ENCODE data around the gene CCDC142.
"Not testable (repeated sequence)": the region's sequence is repeated elsewhere in the genome, so short reads cannot be mapped to it uniquely, and the experiment has no call there.

The CCDC142 gene

DNA sequence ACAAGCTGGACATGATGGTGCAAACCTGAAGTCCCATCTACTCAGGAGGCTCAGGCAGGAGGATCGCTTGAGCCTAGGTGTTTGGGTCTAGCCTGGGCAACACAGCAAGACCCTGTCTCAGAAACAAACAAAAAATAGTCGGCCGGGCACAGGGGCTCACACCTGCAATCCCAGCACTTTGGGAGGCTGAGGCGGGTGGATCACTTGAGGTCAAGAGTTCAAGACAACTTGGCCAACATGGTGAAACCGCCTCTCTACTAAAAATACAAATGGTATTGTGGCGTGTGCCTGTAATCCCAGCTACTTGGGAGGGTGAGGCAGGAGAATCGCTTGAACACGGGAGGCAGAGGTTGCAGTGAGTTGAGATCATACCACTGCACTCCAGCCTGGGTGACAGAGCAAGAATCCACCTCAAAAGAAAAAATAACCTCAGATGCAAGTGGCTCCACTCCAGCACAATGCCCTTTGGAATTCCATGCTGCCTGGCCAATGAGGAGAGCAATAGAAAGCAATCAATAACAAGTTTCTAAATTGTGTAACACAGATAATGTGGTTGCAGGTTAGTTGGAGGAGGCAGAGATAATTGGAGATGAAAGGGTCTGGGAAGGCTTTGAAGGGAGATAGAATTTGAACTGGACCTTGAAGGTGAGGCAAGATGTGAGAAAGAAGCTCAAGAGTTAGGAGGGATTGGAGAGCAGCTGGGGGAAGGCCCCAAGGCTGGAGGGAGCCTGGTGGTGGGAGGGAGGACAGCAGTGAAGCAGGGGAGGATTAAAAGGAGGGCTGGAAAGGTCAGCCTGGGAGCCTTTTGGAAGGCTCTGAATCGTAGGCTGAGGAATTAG lies 6.1 kb upstream of the CCDC142 start:
- in situ Hi-C loops (cut with HindIII; ENCODE audit: low sequenced_read_pairs), result no loop called here
- DNase-seq (ENCODE audit: low read depth, low spot score), result no peak
- H3K4me3 ChIP-seq (ENCODE audit: low read depth, low read length), result no peak overlapping the region
- TF ChIP-seq, protein P1, sequence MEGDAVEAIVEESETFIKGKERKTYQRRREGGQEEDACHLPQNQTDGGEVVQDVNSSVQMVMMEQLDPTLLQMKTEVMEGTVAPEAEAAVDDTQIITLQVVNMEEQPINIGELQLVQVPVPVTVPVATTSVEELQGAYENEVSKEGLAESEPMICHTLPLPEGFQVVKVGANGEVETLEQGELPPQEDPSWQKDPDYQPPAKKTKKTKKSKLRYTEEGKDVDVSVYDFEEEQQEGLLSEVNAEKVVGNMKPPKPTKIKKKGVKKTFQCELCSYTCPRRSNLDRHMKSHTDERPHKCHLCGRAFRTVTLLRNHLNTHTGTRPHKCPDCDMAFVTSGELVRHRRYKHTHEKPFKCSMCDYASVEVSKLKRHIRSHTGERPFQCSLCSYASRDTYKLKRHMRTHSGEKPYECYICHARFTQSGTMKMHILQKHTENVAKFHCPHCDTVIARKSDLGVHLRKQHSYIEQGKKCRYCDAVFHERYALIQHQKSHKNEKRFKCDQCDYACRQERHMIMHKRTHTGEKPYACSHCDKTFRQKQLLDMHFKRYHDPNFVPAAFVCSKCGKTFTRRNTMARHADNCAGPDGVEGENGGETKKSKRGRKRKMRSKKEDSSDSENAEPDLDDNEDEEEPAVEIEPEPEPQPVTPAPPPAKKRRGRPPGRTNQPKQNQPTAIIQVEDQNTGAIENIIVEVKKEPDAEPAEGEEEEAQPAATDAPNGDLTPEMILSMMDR (IDR thresholded peaks at IDR 0.05; ENCODE audit: low read depth, low read length), result no peak

DNA sequence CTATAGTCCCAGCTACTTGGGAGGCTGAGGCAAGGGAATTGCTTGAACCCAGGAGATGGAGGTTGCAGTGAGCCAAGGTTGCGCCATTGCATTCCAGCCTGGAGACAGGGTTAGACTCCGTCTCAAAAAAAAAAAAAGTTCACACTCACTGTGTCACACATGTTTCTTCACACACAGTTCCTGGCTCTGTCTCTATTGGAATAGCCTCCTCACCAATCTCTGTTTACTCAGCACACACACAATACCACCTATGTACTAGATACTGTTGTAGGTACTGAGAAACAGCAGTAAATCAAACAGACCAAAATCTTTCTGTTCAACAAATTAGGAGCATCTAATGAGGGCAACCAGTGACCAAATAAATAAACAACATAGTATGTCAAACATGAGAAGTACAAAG lies 3.3 kb upstream of the CCDC142 start:
- in situ Hi-C loops (cut with HindIII; ENCODE audit: low sequenced_read_pairs), result no loop called here
- no peak overlapping the region for H3K4me3 ChIP-seq (ENCODE audit: low read depth, low read length)
- no peak for DNase-seq (ENCODE audit: low read depth, low spot score)
- TF ChIP-seq, protein P1 (IDR thresholded peaks at IDR 0.05; ENCODE audit: low read depth, low read length), result no peak

DNA sequence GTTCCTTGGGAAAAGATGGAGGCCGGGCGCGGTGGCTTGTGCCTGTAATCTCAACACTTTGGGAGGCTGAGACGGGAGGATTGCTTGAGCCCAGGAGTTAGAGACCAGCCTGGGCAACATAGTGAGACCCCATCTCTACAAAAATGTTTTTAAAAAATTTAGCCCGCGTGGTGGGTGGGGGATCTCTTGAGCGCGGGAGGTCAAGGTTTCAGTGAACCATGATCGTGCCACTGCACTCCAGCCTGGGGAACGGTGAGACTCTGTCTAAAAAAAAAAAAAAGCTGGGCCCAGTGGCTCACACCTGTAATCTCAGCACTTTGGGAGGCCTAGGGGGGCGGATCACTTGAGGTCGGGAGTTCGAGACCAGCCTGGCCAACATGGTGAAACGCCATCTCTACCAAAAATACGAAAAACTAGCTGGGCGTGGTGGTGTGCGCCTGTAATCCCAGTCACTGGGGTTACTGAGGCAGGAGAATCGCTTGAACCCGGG lies 922 bp upstream of the CCDC142 start:
- peak overlapping the region; percentile 87 for H3K4me3 ChIP-seq (ENCODE audit: low read depth, low read length)
- in situ Hi-C loops (cut with HindIII; ENCODE audit: low sequenced_read_pairs); DNase-seq (ENCODE audit: low read depth, low spot score): not testable (repeated sequence)

DNA sequence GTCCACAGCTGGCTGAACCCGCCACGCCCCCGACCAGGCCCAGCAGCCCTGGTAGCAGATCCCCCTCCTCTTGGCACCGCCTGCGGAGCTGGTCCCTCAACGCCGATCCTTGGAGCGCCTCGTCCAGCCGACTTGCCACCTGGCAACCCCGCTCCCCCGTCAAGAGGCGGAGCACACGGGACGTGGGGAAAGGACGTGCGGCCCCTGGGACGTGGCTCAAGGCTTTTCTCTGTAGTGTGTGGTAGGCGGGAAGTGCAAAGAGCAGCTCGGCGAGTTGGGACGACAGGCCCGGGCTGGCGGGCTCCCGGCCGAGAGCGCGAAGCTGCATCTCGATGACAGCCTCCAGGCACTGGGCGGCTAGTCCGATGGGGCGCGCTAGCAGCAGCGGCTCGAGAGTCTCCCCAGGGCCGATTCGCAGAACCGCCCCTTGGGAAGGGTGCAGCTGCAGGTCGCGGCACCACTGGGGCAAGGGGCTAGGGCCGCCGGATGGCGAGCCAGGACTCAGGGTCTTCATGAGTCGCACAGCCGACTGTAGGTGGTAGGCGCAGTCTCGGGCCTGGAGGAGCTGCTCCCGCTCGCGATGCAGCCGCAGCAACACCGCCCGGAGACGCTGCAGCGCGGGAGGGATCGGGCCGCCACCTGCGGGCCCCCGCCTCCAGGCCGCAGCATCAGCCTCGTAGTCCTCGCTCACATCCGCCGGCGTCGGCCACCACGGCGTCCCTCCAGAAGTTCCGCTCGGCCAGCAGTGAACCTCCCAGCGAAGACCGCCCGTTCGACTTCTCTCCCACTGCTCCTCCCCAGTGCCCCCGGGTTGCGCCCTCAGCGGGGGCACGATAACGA lies 617 bp downstream of the CCDC142 start:
- TF ChIP-seq, protein P1 (IDR thresholded peaks at IDR 0.05; ENCODE audit: low read depth, low read length), result no peak
- no peak for DNase-seq (ENCODE audit: low read depth, low spot score)
- H3K4me3 ChIP-seq (ENCODE audit: low read depth, low read length), result peak overlapping the region; percentile 87
- in situ Hi-C loops (cut with HindIII; ENCODE audit: low sequenced_read_pairs), result no loop called here

DNA sequence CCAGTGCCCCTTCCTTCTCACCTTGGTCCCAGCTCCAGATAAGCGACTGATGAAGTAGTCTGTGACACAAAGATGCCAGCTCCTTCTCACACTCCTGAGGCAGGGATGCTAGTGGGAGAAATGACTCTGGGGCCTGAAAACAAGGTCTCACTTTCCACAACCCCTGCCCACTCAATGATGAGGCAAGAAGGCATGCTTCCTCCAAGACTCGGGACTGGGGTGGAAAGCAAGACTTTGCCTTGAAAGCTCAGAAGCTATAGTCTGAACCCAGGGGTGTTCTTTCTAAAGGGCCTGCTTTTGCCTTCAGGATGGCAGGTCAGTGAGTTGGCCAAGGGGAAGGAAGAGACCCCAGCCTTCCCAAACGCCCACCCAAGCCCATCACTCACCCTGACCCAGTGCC lies 1.4 kb downstream of the CCDC142 start:
- in situ Hi-C loops (cut with HindIII; ENCODE audit: low sequenced_read_pairs), result no loop called here
- TF ChIP-seq, protein P1 (IDR thresholded peaks at IDR 0.05; ENCODE audit: low read depth, low read length), result no peak
- H3K4me3 ChIP-seq (ENCODE audit: low read depth, low read length), result peak overlapping the region; percentile 87
- no peak for DNase-seq (ENCODE audit: low read depth, low spot score)

DNA sequence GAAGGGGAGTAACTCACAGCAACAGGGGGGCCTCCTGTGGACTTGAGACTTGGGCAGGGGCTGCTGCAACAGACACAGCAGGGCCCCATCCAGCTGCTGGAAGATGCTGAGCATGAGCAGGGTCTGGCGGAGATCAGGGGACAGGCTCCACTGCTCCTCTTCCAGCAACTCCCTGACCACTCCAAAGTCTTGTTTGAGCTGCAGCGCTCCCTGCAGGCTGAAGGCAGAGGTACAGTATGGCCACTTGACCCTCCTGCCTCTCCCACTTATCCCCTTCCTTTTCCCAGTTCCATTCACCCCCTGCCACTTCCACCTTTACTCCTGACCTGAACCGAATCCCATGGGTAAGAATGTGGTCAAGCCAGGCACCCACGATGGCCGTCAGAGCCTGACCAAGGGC lies 7.9 kb downstream of the CCDC142 start:
- no peak overlapping the region for H3K4me3 ChIP-seq (ENCODE audit: low read depth, low read length)
- TF ChIP-seq, protein P1 (IDR thresholded peaks at IDR 0.05; ENCODE audit: low read depth, low read length), result peak; percentile 40
- in situ Hi-C loops (cut with HindIII; ENCODE audit: low sequenced_read_pairs), result no loop called here
- no peak for DNase-seq (ENCODE audit: low read depth, low spot score)

DNA sequence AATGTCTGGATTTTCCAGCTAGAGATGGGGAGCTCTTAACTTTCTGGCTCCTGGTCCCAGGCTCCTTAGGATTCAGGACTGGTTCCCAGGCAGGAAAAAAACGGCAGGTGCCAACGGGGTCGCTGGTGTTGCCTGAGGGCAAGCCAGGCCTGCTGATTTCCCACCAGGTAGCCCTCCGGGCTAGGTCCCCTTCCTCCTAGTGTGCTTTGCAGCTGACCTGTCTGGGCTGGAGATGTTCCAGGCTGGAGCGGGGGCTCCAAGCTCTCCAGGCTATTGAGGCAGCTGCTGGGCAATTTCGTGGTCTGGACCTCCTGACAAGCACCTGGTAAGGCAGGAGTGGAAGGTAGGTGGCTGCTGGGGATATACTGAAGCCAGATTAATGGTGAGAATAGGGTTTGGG lies 8.3 kb downstream of the CCDC142 start:
- H3K4me3 ChIP-seq (ENCODE audit: low read depth, low read length), result no peak overlapping the region
- DNase-seq (ENCODE audit: low read depth, low spot score), result no peak
- TF ChIP-seq, protein P1 (IDR thresholded peaks at IDR 0.05; ENCODE audit: low read depth, low read length), result no peak
- in situ Hi-C loops (cut with HindIII; ENCODE audit: low sequenced_read_pairs), result no loop called here

Data from astrocyte of the spinal cord (primary cell).